Keratinocyte (primary cell): ENCODE results near the gene CPED1.
"Not testable (repeated sequence)": the region's sequence is repeated elsewhere in the genome, so short reads cannot be mapped to it uniquely, and the experiment has no call there.

Experiments used
- CTCF ChIP-seq, 3 experiments: IDR thresholded peaks in 1 of 3; conservative IDR thresholded peaks in 1 of 3; optimal IDR thresholded peaks in 1 of 3; 2 replicates in 2 of 3; 3 replicates in 1 of 3; pipeline versions ENCODE3 to v1.5.1; 2011; ENCODE audit warnings: low read length in 3 of 3, mild to moderate bottlenecking in 3 of 3, moderate library complexity in 2 of 3, control low read depth in 1 of 3, inconsistent platforms in 1 of 3; ENCODE audit not compliant: insufficient read depth in 2 of 3; ENCODE audit errors: extremely low read depth in 1 of 3
- EZH2 ChIP-seq: IDR thresholded peaks from one replicate; pipeline ENCODE4 v1.6.1; 2012; ENCODE audit warnings: inconsistent platforms, mild to moderate bottlenecking, low read length, moderate library complexity

DNA sequence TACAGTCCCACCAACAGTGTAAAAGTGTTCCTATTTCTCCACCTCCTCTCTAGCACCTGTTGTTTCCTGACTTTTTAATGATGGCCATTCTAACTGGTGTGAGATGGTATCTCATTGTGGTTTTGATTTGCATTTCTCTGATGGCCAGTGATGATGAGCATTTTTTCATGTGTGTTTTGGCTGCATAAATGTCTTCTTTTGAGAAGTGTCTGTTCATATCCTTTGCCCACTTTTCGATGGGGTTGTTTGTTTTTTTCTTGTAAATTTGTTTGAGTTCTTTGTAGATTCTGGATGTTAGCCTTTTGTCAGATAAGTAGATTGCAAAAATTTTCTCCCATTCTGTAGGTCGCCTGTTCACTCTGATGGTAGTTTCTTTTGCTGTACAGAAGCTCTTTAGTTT lies 79.2 kb downstream of the CPED1 start:
- TF ChIP-seq CTCF (optimal IDR thresholded peaks at IDR 0.05 in 1 of 3, IDR thresholded peaks at IDR 0.05 in 1 of 3, conservative IDR thresholded peaks at IDR 0.05 in 1 of 3; ENCODE audit: extremely low read depth in 1 of 3, insufficient read depth in 2 of 3, low read length in 3 of 3); EZH2: not testable (repeated sequence)
